Mesodermal cell (in vitro differentiated cells): ENCODE results near the gene TRPM2.

Source experiments
- H3K27ac ChIP-seq: 2 replicates; pipeline ENCODE4 v1.7.0; 2013; ENCODE audit warnings: mild to moderate bottlenecking, low read depth, low read length, moderate library complexity; ENCODE audit not compliant: severe bottlenecking
- H3K36me3 ChIP-seq: 2 replicates; pipeline ENCODE4 v1.7.1; 2013; ENCODE audit warnings: mild to moderate bottlenecking, low read length, moderate library complexity; ENCODE audit not compliant: control insufficient read depth, insufficient read depth
- H3K4me1 ChIP-seq: one replicate; pipeline ENCODE4 v1.7.1; 2013; ENCODE audit warnings: mild to moderate bottlenecking, low read length; ENCODE audit not compliant: insufficient read depth, control insufficient read depth, poor library complexity, severe bottlenecking
- H3K4me3 ChIP-seq: 2 replicates; pipeline ENCODE4 v1.7.0; 2013; ENCODE audit warnings: low read length, control low read depth, mild to moderate bottlenecking; ENCODE audit not compliant: insufficient read depth, poor library complexity, severe bottlenecking; ENCODE audit errors: extremely low read depth
- H3K9me3 ChIP-seq: 2 replicates; pipeline ENCODE4 v1.7.1; 2013; ENCODE audit warnings: mild to moderate bottlenecking, low read length, moderate library complexity; ENCODE audit not compliant: control insufficient read depth
- WGBS, 2 experiments: methylation state at CpG; one replicate each; pipeline ENCODE4 v1.1.5; 2013; ENCODE audit warnings: missing lambda C conversion rate in 2 of 2; ENCODE audit not compliant: insufficient coverage in 2 of 2; 5-methylcytosine and 5-hydroxymethylcytosine counted together

TRPM2 gene

GRCh38 chr21:44378646-44379514 lies 25.5 kb downstream of the TRPM2 start:
- Histone ChIP-seq H3K27ac (no peak overlapping the region), H3K36me3 (no peaks in the 10 kb centered on the region), H3K4me1 (no peaks in the 10 kb centered on the region), H3K9me3 (no peaks in the 10 kb centered on the region), H3K4me3 (no peak overlapping the region)
- 91 to 95% methylated on average over 28 to 32 of the region's 34 CpGs for WGBS, 2 experiments

GRCh38 chr21:44379515-44379848 lies 26.1 kb downstream of the TRPM2 start:
- no peaks in the 10 kb centered on the region for H3K36me3 ChIP-seq
- H3K27ac ChIP-seq, result no peak overlapping the region
- no peaks in the 10 kb centered on the region for H3K4me1 ChIP-seq
- H3K9me3 ChIP-seq, result peaks cover 4% of the 10 kb centered on the region
- WGBS, 2 experiments, result 86 to 98% methylated on average over 5 of the region's 5 CpGs
- H3K4me3 ChIP-seq, result no peak overlapping the region

- Histone ChIP-seq H3K36me3 (no peaks in the 10 kb centered on the region), H3K4me1 (no peaks in the 10 kb centered on the region), H3K27ac (no peak overlapping the region), H3K4me3 (no peak overlapping the region), H3K9me3 (peaks cover 8% of the 10 kb centered on the region)
- WGBS, 2 experiments, result 71 to 72% methylated on average over 23 to 28 of the region's 31 CpGs
Observed at GRCh38 chr21:44379991-44380865, 26.8 kb downstream of the TRPM2 start.

- H3K4me1 ChIP-seq, result no peaks in the 10 kb centered on the region
- no peak overlapping the region for H3K4me3 ChIP-seq
- H3K36me3 ChIP-seq, result no peaks in the 10 kb centered on the region
- peaks cover 12% of the 10 kb centered on the region for H3K9me3 ChIP-seq
- 88 to 91% methylated on average over 7 to 10 of the region's 10 CpGs for whole genome bisulfite sequencing, 2 experiments
- H3K27ac ChIP-seq, result no peak overlapping the region
Observed at GRCh38 chr21:44380876-44381275, 27.5 kb downstream of the TRPM2 start.

- H3K4me3 ChIP-seq, result no peak overlapping the region
- H3K27ac ChIP-seq, result no peak overlapping the region
- no peaks in the 10 kb centered on the region for H3K4me1 ChIP-seq
- no peaks in the 10 kb centered on the region for H3K36me3 ChIP-seq
- peaks cover 20% of the 10 kb centered on the region for H3K9me3 ChIP-seq
Observed at GRCh38 chr21:44381874-44382273, 28.5 kb downstream of the TRPM2 start.

GRCh38 chr21:44382536-44382935 lies 29.1 kb downstream of the TRPM2 start:
- Histone ChIP-seq H3K27ac (no peak overlapping the region), H3K9me3 (peaks cover 24% of the 10 kb centered on the region), H3K36me3 (no peaks in the 10 kb centered on the region), H3K4me3 (no peak overlapping the region), H3K4me1 (no peaks in the 10 kb centered on the region)
- WGBS, 2 experiments, result 77 to 88% methylated on average over 8 to 9 of the region's 9 CpGs

- H3K4me3 ChIP-seq, result no peak overlapping the region
- 60 to 100% methylated on average over 1 to 3 of the region's 4 CpGs for WGBS, 2 experiments
- no peak overlapping the region for H3K27ac ChIP-seq
- no peaks in the 10 kb centered on the region for H3K4me1 ChIP-seq
- H3K9me3 ChIP-seq, result peaks cover 24% of the 10 kb centered on the region
- no peaks in the 10 kb centered on the region for H3K36me3 ChIP-seq
Observed at GRCh38 chr21:44383216-44383615, 29.8 kb downstream of the TRPM2 start.

GRCh38 chr21:44384968-44385367 lies 31.5 kb downstream of the TRPM2 start:
- WGBS, 2 experiments, result 83% methylated on average over 1 of the region's 2 CpGs; no CpG with 5 or more reads in 1 of the 2 experiments
- Histone ChIP-seq H3K27ac (no peak overlapping the region), H3K4me1 (no peaks in the 10 kb centered on the region), H3K9me3 (peaks cover 24% of the 10 kb centered on the region), H3K4me3 (no peak overlapping the region), H3K36me3 (no peaks in the 10 kb centered on the region)

GRCh38 chr21:44389335-44389734 lies 35.9 kb downstream of the TRPM2 start:
- WGBS, 2 experiments, result no CpG with 5 or more reads among the region's 1 CpG
- Histone ChIP-seq H3K36me3 (no peaks in the 10 kb centered on the region), H3K27ac (no peak overlapping the region), H3K4me1 (no peaks in the 10 kb centered on the region), H3K9me3 (peaks cover 21% of the 10 kb centered on the region), H3K4me3 (no peak overlapping the region)

- Histone ChIP-seq H3K27ac (no peak overlapping the region), H3K9me3 (peaks cover 11% of the 10 kb centered on the region), H3K4me1 (no peaks in the 10 kb centered on the region), H3K36me3 (no peaks in the 10 kb centered on the region), H3K4me3 (no peak overlapping the region)
- 88 to 97% methylated on average over 5 to 6 of the region's 8 CpGs for WGBS, 2 experiments
Observed at GRCh38 chr21:44390886-44391285, 37.5 kb downstream of the TRPM2 start.
